ENCODE data around the gene RESP18.

DNA sequence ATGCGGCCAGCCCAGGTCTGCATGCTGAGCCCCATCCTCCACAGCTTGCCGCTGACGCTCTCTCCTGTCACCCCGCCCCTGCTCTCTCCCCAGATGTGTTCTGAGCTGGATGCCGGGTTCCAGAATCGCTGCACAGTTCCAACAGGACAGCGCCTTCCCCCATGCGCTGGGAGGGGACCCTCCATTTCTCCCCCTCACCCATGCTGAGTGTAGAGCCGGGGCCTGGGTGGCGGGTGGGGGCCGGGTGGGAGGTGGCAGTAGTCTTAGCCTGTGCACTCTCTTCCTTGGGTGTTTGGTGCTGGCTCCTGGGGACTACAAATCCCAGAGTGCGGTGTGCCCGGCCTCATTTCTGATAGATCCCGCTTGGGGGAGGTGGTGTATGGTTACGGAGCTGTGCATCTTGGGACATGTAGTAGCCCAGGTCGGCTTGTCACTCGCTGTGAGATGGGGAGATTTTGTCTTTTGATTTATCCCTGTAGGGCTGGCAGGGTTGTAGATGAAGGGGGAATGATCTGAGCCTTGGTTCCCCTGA lies 46.6 kb downstream of the RESP18 start:
- TF ChIP-seq, protein P1, sequence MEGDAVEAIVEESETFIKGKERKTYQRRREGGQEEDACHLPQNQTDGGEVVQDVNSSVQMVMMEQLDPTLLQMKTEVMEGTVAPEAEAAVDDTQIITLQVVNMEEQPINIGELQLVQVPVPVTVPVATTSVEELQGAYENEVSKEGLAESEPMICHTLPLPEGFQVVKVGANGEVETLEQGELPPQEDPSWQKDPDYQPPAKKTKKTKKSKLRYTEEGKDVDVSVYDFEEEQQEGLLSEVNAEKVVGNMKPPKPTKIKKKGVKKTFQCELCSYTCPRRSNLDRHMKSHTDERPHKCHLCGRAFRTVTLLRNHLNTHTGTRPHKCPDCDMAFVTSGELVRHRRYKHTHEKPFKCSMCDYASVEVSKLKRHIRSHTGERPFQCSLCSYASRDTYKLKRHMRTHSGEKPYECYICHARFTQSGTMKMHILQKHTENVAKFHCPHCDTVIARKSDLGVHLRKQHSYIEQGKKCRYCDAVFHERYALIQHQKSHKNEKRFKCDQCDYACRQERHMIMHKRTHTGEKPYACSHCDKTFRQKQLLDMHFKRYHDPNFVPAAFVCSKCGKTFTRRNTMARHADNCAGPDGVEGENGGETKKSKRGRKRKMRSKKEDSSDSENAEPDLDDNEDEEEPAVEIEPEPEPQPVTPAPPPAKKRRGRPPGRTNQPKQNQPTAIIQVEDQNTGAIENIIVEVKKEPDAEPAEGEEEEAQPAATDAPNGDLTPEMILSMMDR (IDR thresholded peaks at IDR 0.05): no peak
- no peak for TF ChIP-seq EZH2phosphoT487 (IDR thresholded peaks at IDR 0.05)

Data from neural progenitor cell (in vitro differentiated cells).